ENCODE data around the gene ATP8A1. TPM values are rescaled to one million over a fixed set of nuclear protein-coding genes. Genes with fewer than 3 reads are reported as not detected.
"Not testable (repeated sequence)": the region's sequence is repeated elsewhere in the genome, so short reads cannot be mapped to it uniquely, and the experiment has no call there.

Gene ATP8A1
- total RNA-seq, 1 donor from 2014 or later = 39.7 TPM

- not testable (repeated sequence) for H3K36me3 ChIP-seq (ENCODE audit: control insufficient read depth in 3 of 3, insufficient read depth in 3 of 3, low read length in 3 of 3); H3K4me3 ChIP-seq (ENCODE audit: low read length in 3 of 3); H3K9me3 ChIP-seq (ENCODE audit: control insufficient read depth in 3 of 3, low read length in 3 of 3); H3K9ac ChIP-seq (ENCODE audit: low read depth in 1 of 3, low read length in 3 of 3); H3K27me3 ChIP-seq (ENCODE audit: control insufficient read depth in 3 of 3, insufficient read depth in 3 of 3, low read length in 3 of 3)
- Histone ChIP-seq H3K4me1 (ENCODE audit: control insufficient read depth in 3 of 3, insufficient read depth in 3 of 3, low read length in 3 of 3) (peaks cover 22 to 25% (median 23%) of the 10 kb centered on the region in 3 donors), H3K27ac (ENCODE audit: low read depth, low read length) (peak overlapping the region; percentile 87)
Observed at GRCh38 chr4:42652529-42653231, 4.2 kb downstream of the ATP8A1 start.

- no peak overlapping the region for H3K9ac ChIP-seq (ENCODE audit: low read depth in 1 of 3, low read length in 3 of 3)
- peaks cover 16 to 37% (median 33%) of the 10 kb centered on the region in 3 donors for H3K4me1 ChIP-seq (ENCODE audit: control insufficient read depth in 3 of 3, insufficient read depth in 3 of 3, low read length in 3 of 3)
- H3K27ac ChIP-seq (ENCODE audit: low read depth, low read length) = no peak overlapping the region
Observed at GRCh38 chr4:42649870-42650269, 7.0 kb downstream of the ATP8A1 start.

DNA sequence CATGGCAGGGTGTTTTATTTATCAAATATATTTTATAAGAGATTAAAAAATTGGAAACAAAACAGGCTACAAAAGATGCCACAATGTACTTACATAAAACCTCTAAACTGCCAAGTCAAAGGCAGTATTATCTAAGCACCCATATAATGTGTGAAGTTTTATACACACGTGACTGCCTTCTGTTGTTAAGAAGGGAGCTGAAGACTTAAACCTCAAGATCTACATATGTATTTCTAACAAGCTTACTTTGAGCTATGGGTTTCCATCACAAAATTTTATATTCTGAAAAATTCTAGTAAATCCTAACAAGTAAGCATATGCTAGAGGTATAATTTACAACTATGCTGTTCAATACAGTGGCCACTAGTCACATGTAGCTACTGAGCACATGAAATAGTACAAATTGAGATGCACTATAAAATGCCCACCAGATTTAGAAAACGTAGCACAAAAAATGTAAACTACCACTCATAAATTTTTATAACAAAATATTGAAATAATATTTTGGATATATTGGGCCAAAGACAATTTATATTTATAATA, 9.8 kb downstream of the ATP8A1 start:
- no peaks in the 10 kb centered on the region for H3K27me3 ChIP-seq (ENCODE audit: control insufficient read depth in 3 of 3, insufficient read depth in 3 of 3, low read length in 3 of 3)
- no peak overlapping the region for H3K9ac ChIP-seq (ENCODE audit: low read depth in 1 of 3, low read length in 3 of 3)
- H3K9me3 ChIP-seq (ENCODE audit: control insufficient read depth in 3 of 3, low read length in 3 of 3) = no peaks in the 10 kb centered on the region
- peaks cover 17 to 34% (median 29%) of the 10 kb centered on the region in 3 donors for H3K4me1 ChIP-seq (ENCODE audit: control insufficient read depth in 3 of 3, insufficient read depth in 3 of 3, low read length in 3 of 3)
- H3K4me3 ChIP-seq (ENCODE audit: low read length in 3 of 3) = no peak overlapping the region
- no peaks in the 10 kb centered on the region for H3K36me3 ChIP-seq (ENCODE audit: control insufficient read depth in 3 of 3, insufficient read depth in 3 of 3, low read length in 3 of 3)
- peak overlapping the region; percentile 87 for H3K27ac ChIP-seq (ENCODE audit: low read depth, low read length)

More at GRCh38 chr4:42649870-42650269, 7.0 kb downstream of the ATP8A1 start:
- Histone ChIP-seq H3K27me3 (ENCODE audit: control insufficient read depth in 3 of 3, insufficient read depth in 3 of 3, low read length in 3 of 3) (no peaks in the 10 kb centered on the region), H3K9me3 (ENCODE audit: control insufficient read depth in 3 of 3, low read length in 3 of 3) (no peaks in the 10 kb centered on the region), H3K36me3 (ENCODE audit: control insufficient read depth in 3 of 3, insufficient read depth in 3 of 3, low read length in 3 of 3) (no peaks in the 10 kb centered on the region), H3K4me3 (ENCODE audit: low read length in 3 of 3) (no peak overlapping the region)

GRCh38 chr4:42646013-42646784, 10.7 kb downstream of the ATP8A1 start:
- H3K4me3 ChIP-seq (ENCODE audit: low read length in 3 of 3) = peak overlapping the region in 1 of 3 donors; percentile 42
- H3K27ac ChIP-seq (ENCODE audit: low read depth, low read length) = peak overlapping the region; percentile 87
- no peaks in the 10 kb centered on the region for H3K36me3 ChIP-seq (ENCODE audit: control insufficient read depth in 3 of 3, insufficient read depth in 3 of 3, low read length in 3 of 3)
- H3K9me3 ChIP-seq (ENCODE audit: control insufficient read depth in 3 of 3, low read length in 3 of 3) = no peaks in the 10 kb centered on the region
- peaks cover 21 to 38% (median 29%) of the 10 kb centered on the region in 3 donors for H3K4me1 ChIP-seq (ENCODE audit: control insufficient read depth in 3 of 3, insufficient read depth in 3 of 3, low read length in 3 of 3)
- H3K27me3 ChIP-seq (ENCODE audit: control insufficient read depth in 3 of 3, insufficient read depth in 3 of 3, low read length in 3 of 3) = no peaks in the 10 kb centered on the region
- no peak overlapping the region for H3K9ac ChIP-seq (ENCODE audit: low read depth in 1 of 3, low read length in 3 of 3)

- H3K27ac ChIP-seq (ENCODE audit: low read depth, low read length) = peak overlapping the region; percentile 87
- no peaks in the 10 kb centered on the region for H3K36me3 ChIP-seq (ENCODE audit: control insufficient read depth in 3 of 3, insufficient read depth in 3 of 3, low read length in 3 of 3)
- no peak overlapping the region for H3K4me3 ChIP-seq (ENCODE audit: low read length in 3 of 3)
- H3K27me3 ChIP-seq (ENCODE audit: control insufficient read depth in 3 of 3, insufficient read depth in 3 of 3, low read length in 3 of 3) = no peaks in the 10 kb centered on the region
- peaks cover 27 to 43% (median 36%) of the 10 kb centered on the region in 3 donors for H3K4me1 ChIP-seq (ENCODE audit: control insufficient read depth in 3 of 3, insufficient read depth in 3 of 3, low read length in 3 of 3)
- peak overlapping the region in 1 of 3 donors; percentile 68 for H3K9ac ChIP-seq (ENCODE audit: low read depth in 1 of 3, low read length in 3 of 3)
- H3K9me3 ChIP-seq (ENCODE audit: control insufficient read depth in 3 of 3, low read length in 3 of 3) = no peaks in the 10 kb centered on the region
Observed at GRCh38 chr4:42644897-42645296, 12.0 kb downstream of the ATP8A1 start.

DNA sequence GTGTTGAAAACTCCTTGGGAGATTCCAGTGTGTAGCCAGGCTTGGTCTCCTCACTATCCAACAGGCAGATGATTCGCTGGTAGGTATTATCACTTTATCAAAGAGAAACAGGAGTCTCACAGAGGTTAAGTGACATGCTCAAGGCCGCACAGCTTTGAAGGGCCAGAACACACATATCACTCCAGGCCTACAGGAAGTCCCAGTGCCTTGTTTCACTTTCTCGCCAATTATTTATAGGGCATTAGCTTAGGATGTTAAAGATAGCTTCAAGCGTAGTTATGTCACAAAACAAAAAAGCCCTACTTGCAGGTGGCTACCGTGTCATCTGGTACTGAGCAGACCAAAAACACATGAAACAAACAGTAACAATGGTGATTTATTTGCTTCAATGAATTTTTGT, 13.2 kb downstream of the ATP8A1 start:
- Histone ChIP-seq H3K9me3 (ENCODE audit: control insufficient read depth in 3 of 3, low read length in 3 of 3) (no peaks in the 10 kb centered on the region), H3K27ac (ENCODE audit: low read depth, low read length) (peak overlapping the region; percentile 87), H3K27me3 (ENCODE audit: control insufficient read depth in 3 of 3, insufficient read depth in 3 of 3, low read length in 3 of 3) (no peaks in the 10 kb centered on the region), H3K4me1 (ENCODE audit: control insufficient read depth in 3 of 3, insufficient read depth in 3 of 3, low read length in 3 of 3) (peaks cover 27 to 46% (median 39%) of the 10 kb centered on the region in 3 donors), H3K36me3 (ENCODE audit: control insufficient read depth in 3 of 3, insufficient read depth in 3 of 3, low read length in 3 of 3) (no peaks in the 10 kb centered on the region), H3K4me3 (ENCODE audit: low read length in 3 of 3) (peak overlapping the region in 1 of 3 donors; percentile 15), H3K9ac (ENCODE audit: low read depth in 1 of 3, low read length in 3 of 3) (peak overlapping the region in 2 of 3 donors; percentile 17 to 68)

DNA sequence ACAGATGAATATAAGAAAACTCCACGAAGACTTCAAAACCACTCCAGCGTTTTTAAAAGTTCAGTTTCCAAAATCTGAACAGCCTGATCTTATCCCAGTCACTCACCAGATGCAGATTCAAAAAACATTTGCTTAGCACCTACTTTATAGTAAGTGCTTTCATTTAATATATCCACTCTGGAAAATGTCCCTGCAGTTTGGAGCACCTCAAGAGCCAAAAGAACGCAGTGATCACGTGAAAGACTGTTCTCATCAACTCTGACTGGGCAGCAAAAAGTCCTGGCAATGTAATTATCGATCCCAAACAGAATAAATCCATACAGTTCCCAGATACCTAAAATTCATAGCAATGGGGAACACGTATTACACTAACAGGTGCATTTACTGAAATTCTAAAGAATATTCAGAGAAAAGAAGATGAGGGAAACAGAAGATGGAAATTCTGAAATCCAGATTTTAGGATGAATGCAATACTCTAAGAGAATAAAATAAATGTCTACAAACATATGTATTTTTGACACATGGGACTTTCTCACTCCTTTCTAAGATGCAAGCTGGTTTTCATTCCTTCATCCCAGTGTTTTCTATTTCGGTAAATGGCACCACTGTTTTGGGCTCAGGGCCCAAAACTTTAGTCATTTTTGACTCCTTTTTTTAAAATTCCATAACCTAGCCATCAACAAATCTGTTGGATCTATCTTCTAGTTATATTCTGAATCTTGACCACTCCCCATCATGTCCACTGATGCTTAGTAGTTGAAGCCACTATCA, 13.9 kb downstream of the ATP8A1 start:
- Histone ChIP-seq H3K4me1 (ENCODE audit: control insufficient read depth in 3 of 3, insufficient read depth in 3 of 3, low read length in 3 of 3) (peaks cover 27 to 53% (median 39%) of the 10 kb centered on the region in 3 donors), H3K36me3 (ENCODE audit: control insufficient read depth in 3 of 3, insufficient read depth in 3 of 3, low read length in 3 of 3) (no peaks in the 10 kb centered on the region), H3K9ac (ENCODE audit: low read depth in 1 of 3, low read length in 3 of 3) (peak overlapping the region in 1 of 3 donors; percentile 68), H3K9me3 (ENCODE audit: control insufficient read depth in 3 of 3, low read length in 3 of 3) (no peaks in the 10 kb centered on the region), H3K4me3 (ENCODE audit: low read length in 3 of 3) (peak overlapping the region in 1 of 3 donors; percentile 15), H3K27ac (ENCODE audit: low read depth, low read length) (peak overlapping the region; percentile 87), H3K27me3 (ENCODE audit: control insufficient read depth in 3 of 3, insufficient read depth in 3 of 3, low read length in 3 of 3) (no peaks in the 10 kb centered on the region)

DNA sequence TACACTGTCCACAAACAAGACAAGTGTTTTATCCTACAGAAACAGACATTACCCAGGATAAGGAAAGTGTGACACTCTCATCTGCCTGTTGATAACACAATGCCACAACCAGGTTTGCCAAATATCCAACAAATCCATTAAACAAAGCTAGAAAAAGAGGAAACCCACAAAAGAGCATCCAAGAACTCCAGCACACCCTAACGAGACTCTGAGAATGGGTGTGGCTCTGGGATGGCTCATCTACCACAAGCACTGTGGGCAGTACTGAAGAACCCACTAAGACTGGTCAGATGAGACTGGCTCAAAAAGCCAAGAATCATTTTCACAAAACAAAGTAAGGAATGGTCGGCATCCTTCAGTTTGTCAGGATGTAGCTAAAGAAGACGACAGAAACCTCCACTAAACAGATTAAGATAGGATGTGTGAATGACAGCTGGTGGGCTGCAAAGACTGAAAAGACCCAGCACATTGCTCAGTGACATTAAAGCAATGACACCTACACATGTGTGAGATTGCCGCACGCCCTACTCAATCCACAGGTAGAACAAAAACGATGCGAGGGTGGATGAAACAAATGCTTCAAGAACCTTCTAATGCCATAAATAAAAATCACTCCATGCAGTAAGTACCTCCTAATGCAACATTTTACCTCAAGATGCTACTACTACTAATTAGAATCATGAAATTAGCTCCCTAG, 14.7 kb downstream of the ATP8A1 start:
- H3K36me3 ChIP-seq (ENCODE audit: control insufficient read depth in 3 of 3, insufficient read depth in 3 of 3, low read length in 3 of 3) = no peaks in the 10 kb centered on the region
- H3K9me3 ChIP-seq (ENCODE audit: control insufficient read depth in 3 of 3, low read length in 3 of 3) = no peaks in the 10 kb centered on the region
- H3K27ac ChIP-seq (ENCODE audit: low read depth, low read length) = peak overlapping the region; percentile 9
- H3K9ac ChIP-seq (ENCODE audit: low read depth in 1 of 3, low read length in 3 of 3) = no peak overlapping the region
- H3K4me1 ChIP-seq (ENCODE audit: control insufficient read depth in 3 of 3, insufficient read depth in 3 of 3, low read length in 3 of 3) = peaks cover 27 to 56% (median 36%) of the 10 kb centered on the region in 3 donors
- no peaks in the 10 kb centered on the region for H3K27me3 ChIP-seq (ENCODE audit: control insufficient read depth in 3 of 3, insufficient read depth in 3 of 3, low read length in 3 of 3)
- H3K4me3 ChIP-seq (ENCODE audit: low read length in 3 of 3) = no peak overlapping the region

GRCh38 chr4:42641656-42642055, 15.2 kb downstream of the ATP8A1 start:
- Histone ChIP-seq H3K9ac (ENCODE audit: low read depth in 1 of 3, low read length in 3 of 3) (no peak overlapping the region), H3K27ac (ENCODE audit: low read depth, low read length) (peak overlapping the region; percentile 9), H3K27me3 (ENCODE audit: control insufficient read depth in 3 of 3, insufficient read depth in 3 of 3, low read length in 3 of 3) (no peaks in the 10 kb centered on the region), H3K9me3 (ENCODE audit: control insufficient read depth in 3 of 3, low read length in 3 of 3) (no peaks in the 10 kb centered on the region), H3K36me3 (ENCODE audit: control insufficient read depth in 3 of 3, insufficient read depth in 3 of 3, low read length in 3 of 3) (no peaks in the 10 kb centered on the region), H3K4me1 (ENCODE audit: control insufficient read depth in 3 of 3, insufficient read depth in 3 of 3, low read length in 3 of 3) (peaks cover 26 to 62% (median 39%) of the 10 kb centered on the region in 3 donors), H3K4me3 (ENCODE audit: low read length in 3 of 3) (no peak overlapping the region)
